ENCODE results near the gene BARX2.

BARX2 gene

GRCh38 chr11:129374081-129374992 lies 1.3 kb upstream of the BARX2 start:
- no peak for DNase-seq

GRCh38 chr11:129374993-129375750 lies 476 bp upstream of the BARX2 start:
- DNase-seq = no peak

GRCh38 chr11:129376658-129377341 lies 1.2 kb downstream of the BARX2 start:
- DNase-seq = no peak

GRCh38 chr11:129377739-129378138 lies 2.1 kb downstream of the BARX2 start:
- no peak for DNase-seq

- DNase-seq = no peak
These were observed 4.8 kb downstream of the BARX2 start for GRCh38 chr11:129380413-129380812.

- no peak for DNase-seq
These were observed 6.9 kb downstream of the BARX2 start for GRCh38 chr11:129382583-129382982.

GRCh38 chr11:129383060-129383459 lies 7.4 kb downstream of the BARX2 start:
- no peak for DNase-seq

GRCh38 chr11:129383502-129383901 lies 7.9 kb downstream of the BARX2 start:
- DNase-seq = no peak

GRCh38 chr11:129384415-129384814 lies 8.8 kb downstream of the BARX2 start:
- DNase-seq = no peak

GRCh38 chr11:129385801-129386200 lies 10.2 kb downstream of the BARX2 start:
- no peak for DNase-seq

- DNase-seq = no peak
These were observed 11.2 kb downstream of the BARX2 start for GRCh38 chr11:129386795-129387397.

GRCh38 chr11:129387434-129387833 lies 11.8 kb downstream of the BARX2 start:
- no peak for DNase-seq

GRCh38 chr11:129388824-129389223 lies 13.2 kb downstream of the BARX2 start:
- no peak for DNase-seq

GRCh38 chr11:129390303-129390821 lies 14.7 kb downstream of the BARX2 start:
- no peak for DNase-seq

GRCh38 chr11:129391360-129391759 lies 15.7 kb downstream of the BARX2 start:
- no peak for DNase-seq

- DNase-seq = no peak
These were observed 16.2 kb downstream of the BARX2 start for GRCh38 chr11:129391821-129392220.

- no peak for DNase-seq
These were observed 17.3 kb downstream of the BARX2 start for GRCh38 chr11:129392995-129393394.

- no peak for DNase-seq
These were observed 19.1 kb downstream of the BARX2 start for GRCh38 chr11:129394709-129395108.

GRCh38 chr11:129395432-129395831 lies 19.8 kb downstream of the BARX2 start:
- no peak for DNase-seq

- DNase-seq = no peak
These were observed 20.2 kb downstream of the BARX2 start for GRCh38 chr11:129395883-129396282.

- no peak for DNase-seq
These were observed 20.8 kb downstream of the BARX2 start for GRCh38 chr11:129396454-129396853.
